HG02610 (cell line): ENCODE results near the gene FAM162A.

Experiments
- ATAC-seq: cut with Tn5 transposase; IDR thresholded peaks from one replicate; pipeline ENCODE4 v1.9.1; 2021; ENCODE audit warnings: mild to moderate bottlenecking, moderate library complexity; ENCODE audit not compliant: unreplicated experiment

Gene FAM162A

GRCh38 chr3:122383771-122384697, at the start of gene FAM162A:
Gene FAM162A (plus strand): TSS chr3:122384182. CDS start chr3:122384266, 84 bp downstream.
- ATAC-seq = peak; percentile 89

- ATAC-seq = no peak
Observed at GRCh38 chr3:122342803-122343202, 41.2 kb upstream of the FAM162A start.

GRCh38 chr3:122343654-122344053, 40.3 kb upstream of the FAM162A start:
- no peak for ATAC-seq

GRCh38 chr3:122349171-122349570, 34.8 kb upstream of the FAM162A start:
- ATAC-seq = no peak

- ATAC-seq = no peak
Observed at GRCh38 chr3:122350814-122351418, 33.1 kb upstream of the FAM162A start.

GRCh38 chr3:122351612-122352011, 32.4 kb upstream of the FAM162A start:
- ATAC-seq = no peak

GRCh38 chr3:122353215-122353614, 30.8 kb upstream of the FAM162A start:
- ATAC-seq = no peak

GRCh38 chr3:122353893-122354401, 30.0 kb upstream of the FAM162A start:
- ATAC-seq = no peak

- ATAC-seq = no peak
Observed at GRCh38 chr3:122355612-122356011, 28.4 kb upstream of the FAM162A start.

GRCh38 chr3:122356402-122356801, 27.6 kb upstream of the FAM162A start:
- no peak for ATAC-seq

GRCh38 chr3:122357828-122358702, 25.9 kb upstream of the FAM162A start:
- ATAC-seq = no peak

GRCh38 chr3:122358703-122359032, 25.3 kb upstream of the FAM162A start:
- ATAC-seq = no peak

- no peak for ATAC-seq
Observed at GRCh38 chr3:122362026-122362425, 22.0 kb upstream of the FAM162A start.

- no peak for ATAC-seq
Observed at GRCh38 chr3:122364490-122364889, 19.5 kb upstream of the FAM162A start.

- peak; percentile 77 for ATAC-seq
Observed at GRCh38 chr3:122365073-122365472, 18.9 kb upstream of the FAM162A start.

GRCh38 chr3:122365582-122366378, 18.2 kb upstream of the FAM162A start:
- ATAC-seq = peak; percentile 72

- ATAC-seq = no peak
Observed at GRCh38 chr3:122366379-122366749, 17.6 kb upstream of the FAM162A start.

- no peak for ATAC-seq
Observed at GRCh38 chr3:122374034-122374433, 9.9 kb upstream of the FAM162A start.

GRCh38 chr3:122377975-122378374, 6.0 kb upstream of the FAM162A start:
- no peak for ATAC-seq

- peak; percentile 41 for ATAC-seq
Observed at GRCh38 chr3:122382888-122383666, 905 bp upstream of the FAM162A start, which contains the start of gene MIX23. Gene MIX23 (minus strand): TSS chr3:122383231. CDS start chr3:122383224, 7 bp downstream.
